Activated T-cell treated with anti-CD3 and anti-CD28 coated beads, Interleukin-2, amount 50 U/mL, for 24 hours (primary cell): ENCODE results near the gene VCL.
A peak's percentile ranks its signal among the peaks of the same experiment; 100 is the strongest.
"Not testable (repeated sequence)": the region's sequence is repeated elsewhere in the genome, so short reads cannot be mapped to it uniquely, and the experiment has no call there.

Experiments used
- DNase-seq: peaks from one replicate; pipeline ENCODE4 v3.0.0-alpha.2; 2020
- H3K27ac Mint-ChIP-seq: 2 replicates; pipeline ENCODE4 v1.8.0; 2020; ENCODE audit warnings: mild to moderate bottlenecking, mixed read lengths
- H3K27me3 Mint-ChIP-seq: 2 replicates; pipeline ENCODE4 v1.8.0; 2020; ENCODE audit warnings: mixed read lengths
- H3K36me3 Mint-ChIP-seq: 2 replicates; pipeline ENCODE4 v1.8.0; 2020; ENCODE audit warnings: low read depth, mixed read lengths
- H3K4me1 Mint-ChIP-seq: 2 replicates; pipeline ENCODE4 v1.8.0; 2020; ENCODE audit warnings: low read depth, mixed read lengths
- H3K4me3 Mint-ChIP-seq: 2 replicates; pipeline ENCODE4 v1.8.0; 2020; ENCODE audit warnings: mild to moderate bottlenecking, moderate library complexity, mixed read lengths
- H3K9me3 Mint-ChIP-seq: 2 replicates; pipeline ENCODE4 v1.8.0; 2020; ENCODE audit warnings: mixed read lengths

The VCL gene

GRCh38 chr10:74051736-74052342 lies 53.9 kb downstream of the VCL start:
- H3K27ac Mint-ChIP-seq: no peak overlapping the region
- no peaks in the 10 kb centered on the region for H3K9me3 Mint-ChIP-seq
- H3K4me1 Mint-ChIP-seq: peaks cover 28% of the 10 kb centered on the region
- DNase-seq: no peak
- H3K27me3 Mint-ChIP-seq: no peaks in the 10 kb centered on the region
- no peaks in the 10 kb centered on the region for H3K36me3 Mint-ChIP-seq
- H3K4me3 Mint-ChIP-seq: no peak overlapping the region

DNA sequence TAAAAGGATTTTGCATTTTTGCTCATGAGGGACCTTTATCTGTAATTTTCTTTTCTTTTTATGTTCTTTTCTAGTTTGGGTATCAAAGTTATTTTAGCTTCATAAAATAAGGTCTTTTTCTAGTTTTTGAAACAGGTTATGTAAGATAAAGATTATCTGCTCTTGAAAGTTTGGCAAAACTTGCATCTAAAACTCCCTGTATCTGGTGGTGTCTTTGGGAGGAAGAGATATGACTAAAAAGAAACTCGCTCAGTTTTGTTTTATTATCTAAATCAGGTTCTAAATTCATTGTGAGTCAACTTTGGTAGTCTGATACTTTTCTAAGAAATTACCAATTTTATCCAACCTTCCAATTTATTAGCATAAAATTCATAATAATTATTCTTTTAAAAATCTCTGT lies 55.1 kb downstream of the VCL start:
- Mint-ChIP-seq H3K27me3 (no peaks in the 10 kb centered on the region), H3K36me3 (no peaks in the 10 kb centered on the region), H3K4me3 (no peak overlapping the region), H3K4me1 (peaks cover 35% of the 10 kb centered on the region), H3K9me3 (no peaks in the 10 kb centered on the region), H3K27ac (no peak overlapping the region)
- DNase-seq: no peak

GRCh38 chr10:74055383-74056049 lies 57.6 kb downstream of the VCL start:
- Mint-ChIP-seq H3K4me3 (no peak overlapping the region), H3K9me3 (no peaks in the 10 kb centered on the region), H3K36me3 (no peaks in the 10 kb centered on the region), H3K27ac (peak overlapping the region; percentile 88), H3K4me1 (peaks cover 40% of the 10 kb centered on the region), H3K27me3 (no peaks in the 10 kb centered on the region)
- no peak for DNase-seq

- peaks cover 45% of the 10 kb centered on the region for H3K4me1 Mint-ChIP-seq
- H3K27ac Mint-ChIP-seq: peak overlapping the region; percentile 88
- no peak for DNase-seq
- H3K36me3 Mint-ChIP-seq: no peaks in the 10 kb centered on the region
- no peaks in the 10 kb centered on the region for H3K9me3 Mint-ChIP-seq
- no peaks in the 10 kb centered on the region for H3K27me3 Mint-ChIP-seq
- peak overlapping the region; percentile 46 for H3K4me3 Mint-ChIP-seq
Observed at GRCh38 chr10:74056050-74056818, 58.3 kb downstream of the VCL start.

DNA sequence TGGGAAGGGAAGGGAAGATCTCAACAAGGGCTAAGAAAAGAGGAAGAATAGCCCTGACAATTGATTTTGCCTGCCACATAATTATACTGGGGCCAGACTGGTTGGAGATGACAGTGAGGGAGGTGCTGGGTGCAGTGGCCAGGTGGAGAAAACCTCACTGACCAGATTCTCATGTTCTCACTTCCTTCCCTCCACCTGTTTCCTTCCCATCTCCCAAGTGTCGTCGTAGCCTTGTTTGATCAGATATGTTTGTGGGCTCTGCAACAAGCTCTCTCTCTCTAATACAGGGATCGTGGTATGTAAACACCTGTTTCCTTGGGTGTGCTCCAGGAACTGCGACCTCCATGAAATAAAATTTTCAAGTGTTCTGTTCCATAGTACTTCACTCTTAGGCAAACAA lies 60.2 kb downstream of the VCL start:
- no peaks in the 10 kb centered on the region for H3K9me3 Mint-ChIP-seq
- H3K27me3 Mint-ChIP-seq: no peaks in the 10 kb centered on the region
- DNase-seq: no peak
- peaks cover 7% of the 10 kb centered on the region for H3K36me3 Mint-ChIP-seq
- H3K4me1 Mint-ChIP-seq: peaks cover 44% of the 10 kb centered on the region
- H3K4me3 Mint-ChIP-seq: peak overlapping the region; percentile 18
- peak overlapping the region; percentile 57 for H3K27ac Mint-ChIP-seq

DNA sequence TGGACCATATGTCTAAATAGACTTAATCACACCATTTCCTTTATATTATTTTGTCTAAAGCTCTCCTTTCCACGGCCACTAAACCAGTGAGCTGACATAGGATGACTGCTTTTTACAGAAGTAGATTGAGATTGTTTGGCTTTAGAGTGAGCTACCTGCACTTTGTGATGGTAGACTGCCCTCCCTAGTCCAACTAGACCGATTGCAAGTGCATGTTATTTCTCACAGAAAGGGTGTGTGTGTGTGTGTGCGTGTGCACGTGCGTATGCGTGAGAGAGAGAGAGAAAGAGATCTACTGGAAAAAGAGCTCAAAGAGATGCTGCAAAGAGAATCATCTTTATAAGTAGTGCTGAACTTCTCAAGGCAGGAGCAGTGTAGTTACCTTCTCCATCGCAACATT lies 60.7 kb downstream of the VCL start:
- no peak for DNase-seq
- Mint-ChIP-seq H3K4me1 (peaks cover 47% of the 10 kb centered on the region), H3K27ac (no peak overlapping the region), H3K36me3 (peaks cover 12% of the 10 kb centered on the region), H3K9me3 (no peaks in the 10 kb centered on the region), H3K27me3 (no peaks in the 10 kb centered on the region), H3K4me3 (no peak overlapping the region)

DNA sequence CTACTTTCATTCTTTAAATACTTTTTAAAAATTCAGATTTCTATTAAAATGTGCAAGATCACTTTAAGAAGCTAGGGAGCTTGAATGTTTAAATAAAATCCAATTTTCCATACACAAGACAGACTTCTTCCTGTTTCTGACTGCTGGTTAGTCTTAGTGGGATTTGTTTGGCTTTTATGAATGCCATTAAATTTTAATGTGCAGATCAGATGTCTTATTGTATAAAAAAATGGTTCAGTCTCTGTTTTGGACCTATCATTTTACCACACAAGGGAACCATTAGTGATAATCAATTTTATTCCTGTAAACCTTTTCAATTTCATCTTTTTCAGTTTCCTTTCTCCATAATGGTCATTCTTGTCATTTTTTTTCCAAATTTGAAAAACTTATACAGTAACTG lies 63.2 kb downstream of the VCL start:
- no peak for DNase-seq
- Mint-ChIP-seq H3K27me3 (no peaks in the 10 kb centered on the region), H3K36me3 (peaks cover 23% of the 10 kb centered on the region), H3K4me1 (peaks cover 41% of the 10 kb centered on the region), H3K27ac (no peak overlapping the region), H3K4me3 (no peak overlapping the region), H3K9me3 (no peaks in the 10 kb centered on the region)

DNA sequence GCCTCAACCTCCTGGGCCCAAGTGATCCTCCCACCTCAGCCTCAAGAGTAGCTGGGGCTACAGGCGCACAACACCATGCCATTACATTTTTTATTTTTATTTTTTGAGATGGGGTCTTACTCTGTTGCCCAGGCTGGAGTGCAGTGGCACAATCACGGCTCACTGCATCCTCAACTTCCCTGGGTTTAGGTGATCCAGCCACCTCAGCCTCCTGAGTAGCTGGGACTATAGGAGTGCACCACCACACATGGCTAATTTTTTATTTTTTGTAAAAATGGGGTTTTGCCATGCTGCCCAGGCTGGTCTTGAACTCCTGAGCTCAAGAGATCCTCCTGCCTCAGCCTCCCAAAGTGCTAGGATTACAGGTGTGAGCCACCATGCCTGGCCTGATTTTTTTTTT lies 64.1 kb downstream of the VCL start:
- H3K27me3 Mint-ChIP-seq, H3K27ac Mint-ChIP-seq, H3K9me3 Mint-ChIP-seq, DNase-seq, H3K4me3 Mint-ChIP-seq: not testable (repeated sequence)
- H3K36me3 Mint-ChIP-seq: peaks cover 25% of the 10 kb centered on the region
- H3K4me1 Mint-ChIP-seq: peaks cover 35% of the 10 kb centered on the region

DNA sequence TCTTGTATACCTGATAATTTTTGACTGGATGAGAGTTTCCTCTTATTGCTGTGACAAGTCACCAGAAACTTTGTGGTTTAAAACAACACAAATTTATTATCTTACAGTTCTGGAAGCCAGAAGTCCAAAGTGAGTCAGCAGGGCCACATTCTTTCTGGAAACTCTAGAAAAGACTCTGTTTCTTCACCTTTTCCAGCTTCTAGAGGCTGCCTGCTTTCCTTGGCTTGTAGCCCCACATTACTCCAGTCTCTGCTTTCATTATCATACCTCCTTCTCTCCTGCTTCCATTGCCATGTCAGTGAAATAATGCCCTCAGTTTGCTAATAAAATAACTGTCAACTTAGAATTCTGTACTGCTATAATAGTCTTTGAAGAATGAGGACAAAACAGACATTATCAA lies 65.3 kb downstream of the VCL start:
- no peak for DNase-seq
- peaks cover 25% of the 10 kb centered on the region for H3K4me1 Mint-ChIP-seq
- peaks cover 25% of the 10 kb centered on the region for H3K36me3 Mint-ChIP-seq
- no peaks in the 10 kb centered on the region for H3K9me3 Mint-ChIP-seq
- no peaks in the 10 kb centered on the region for H3K27me3 Mint-ChIP-seq
- H3K27ac Mint-ChIP-seq: no peak overlapping the region
- H3K4me3 Mint-ChIP-seq: no peak overlapping the region

DNA sequence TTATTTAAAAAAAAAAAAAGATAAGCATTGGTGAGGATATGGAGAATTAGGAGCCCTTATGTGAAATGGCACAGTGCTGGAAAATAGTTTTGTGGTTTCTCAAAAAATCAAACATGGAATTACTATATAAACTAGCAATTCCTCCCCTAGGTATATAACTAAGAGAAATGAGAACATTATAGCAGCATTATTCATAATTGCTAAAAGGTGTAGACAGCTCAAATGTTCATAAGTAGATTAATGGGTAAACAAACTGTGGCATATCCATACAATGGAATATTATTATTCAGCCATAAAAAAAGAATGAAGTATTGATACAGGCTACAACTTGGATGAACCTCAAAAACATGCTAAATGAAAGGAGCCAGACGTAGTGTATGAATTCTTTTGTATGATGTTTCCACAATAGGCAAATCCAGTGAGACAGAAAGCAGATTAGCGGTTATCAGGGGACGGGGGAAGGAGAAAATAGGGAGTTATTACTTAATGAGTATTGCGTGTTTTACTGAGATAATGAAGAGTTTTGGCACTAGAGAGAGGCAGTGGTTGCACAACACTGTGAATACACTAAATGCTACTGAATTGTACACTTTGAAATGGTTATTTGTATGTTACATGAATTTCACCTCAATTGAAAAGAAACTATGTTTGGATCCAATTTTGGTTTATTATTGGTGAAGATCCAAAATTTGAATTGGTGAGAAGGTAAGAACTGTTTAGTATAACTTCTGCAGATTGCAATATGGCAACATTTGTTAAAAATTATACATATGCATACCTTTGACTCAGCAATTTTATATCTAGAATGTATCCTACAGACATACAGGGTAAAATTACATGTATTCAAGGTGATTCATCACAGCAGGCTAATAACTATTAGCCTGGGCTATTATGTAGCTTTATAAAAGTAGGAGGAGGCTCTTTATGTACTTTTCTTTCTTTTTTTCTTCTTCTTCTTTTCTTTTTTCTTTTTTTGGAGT lies 69.7 kb downstream of the VCL start:
- Mint-ChIP-seq H3K36me3 (peaks cover 36% of the 10 kb centered on the region), H3K27ac (no peak overlapping the region), H3K27me3 (no peaks in the 10 kb centered on the region), H3K4me3 (no peak overlapping the region), H3K4me1 (peaks cover 14% of the 10 kb centered on the region), H3K9me3 (no peaks in the 10 kb centered on the region)
- DNase-seq: no peak

GRCh38 chr10:74071157-74071556 lies 73.2 kb downstream of the VCL start:
- H3K36me3 Mint-ChIP-seq: peaks cover 50% of the 10 kb centered on the region
- no peak overlapping the region for H3K4me3 Mint-ChIP-seq
- H3K27me3 Mint-ChIP-seq: no peaks in the 10 kb centered on the region
- H3K9me3 Mint-ChIP-seq: no peaks in the 10 kb centered on the region
- no peak for DNase-seq
- peaks cover 26% of the 10 kb centered on the region for H3K4me1 Mint-ChIP-seq
- H3K27ac Mint-ChIP-seq: no peak overlapping the region

GRCh38 chr10:74072503-74072902 lies 74.6 kb downstream of the VCL start:
- DNase-seq: no peak
- Mint-ChIP-seq H3K9me3 (no peaks in the 10 kb centered on the region), H3K4me3 (no peak overlapping the region), H3K36me3 (peaks cover 58% of the 10 kb centered on the region), H3K4me1 (peaks cover 37% of the 10 kb centered on the region), H3K27me3 (no peaks in the 10 kb centered on the region), H3K27ac (no peak overlapping the region)

- no peak for DNase-seq
- H3K9me3 Mint-ChIP-seq: no peaks in the 10 kb centered on the region
- H3K4me1 Mint-ChIP-seq: peaks cover 68% of the 10 kb centered on the region
- no peak overlapping the region for H3K27ac Mint-ChIP-seq
- H3K36me3 Mint-ChIP-seq: peaks cover 55% of the 10 kb centered on the region
- no peak overlapping the region for H3K4me3 Mint-ChIP-seq
- no peaks in the 10 kb centered on the region for H3K27me3 Mint-ChIP-seq
Observed at GRCh38 chr10:74075906-74076305, 78.0 kb downstream of the VCL start.

- Mint-ChIP-seq H3K36me3 (peaks cover 47% of the 10 kb centered on the region), H3K4me1 (peaks cover 73% of the 10 kb centered on the region), H3K4me3 (no peak overlapping the region), H3K9me3 (no peaks in the 10 kb centered on the region), H3K27ac (no peak overlapping the region), H3K27me3 (no peaks in the 10 kb centered on the region)
- no peak for DNase-seq
Observed at GRCh38 chr10:74076961-74077360, 79.0 kb downstream of the VCL start.
